Measurements from ENCODE around the gene CREBRF. TPM values are rescaled to one million over a fixed set of nuclear protein-coding genes. Genes with fewer than 3 reads are reported as not detected.
"Not testable (repeated sequence)": the region's sequence is repeated elsewhere in the genome, so short reads cannot be mapped to it uniquely, and the experiment has no call there.

CREBRF gene
- polyA plus RNA-seq, 1 donor from 2014 or later: 53.6 TPM

DNA sequence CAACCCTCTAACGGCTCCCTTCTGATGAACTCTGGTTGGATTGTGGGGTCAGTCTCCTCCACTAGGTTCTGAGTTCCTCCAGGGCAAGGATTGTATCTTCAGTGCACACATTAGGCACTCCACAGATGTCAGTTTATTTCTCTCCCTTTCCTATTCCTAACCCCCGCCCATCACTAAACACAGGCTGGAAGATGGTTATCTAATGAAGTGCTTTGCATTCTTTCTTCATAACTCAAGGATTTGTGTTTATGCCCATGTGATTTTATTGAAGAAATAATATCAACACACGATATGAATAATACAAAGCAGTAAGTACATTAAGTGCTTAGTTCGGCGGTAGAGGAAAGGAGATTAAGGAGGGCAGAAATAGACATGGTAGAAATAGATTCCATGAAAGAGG, 4.4 kb upstream of the CREBRF start:
- no peaks in the 10 kb centered on the region for H3K36me3 Mint-ChIP-seq
- H3K27me3 Mint-ChIP-seq: no peaks in the 10 kb centered on the region
- no peaks in the 10 kb centered on the region for H3K9me3 Mint-ChIP-seq
- peaks cover 18 to 27% (median 20%) of the 10 kb centered on the region in 3 donors for H3K4me1 Mint-ChIP-seq
- peak overlapping the region in 1 of 4 donors; percentile 42 for H3K4me3 Mint-ChIP-seq
- H3K27ac Mint-ChIP-seq: peak overlapping the region in 1 of 3 donors; percentile 99

DNA sequence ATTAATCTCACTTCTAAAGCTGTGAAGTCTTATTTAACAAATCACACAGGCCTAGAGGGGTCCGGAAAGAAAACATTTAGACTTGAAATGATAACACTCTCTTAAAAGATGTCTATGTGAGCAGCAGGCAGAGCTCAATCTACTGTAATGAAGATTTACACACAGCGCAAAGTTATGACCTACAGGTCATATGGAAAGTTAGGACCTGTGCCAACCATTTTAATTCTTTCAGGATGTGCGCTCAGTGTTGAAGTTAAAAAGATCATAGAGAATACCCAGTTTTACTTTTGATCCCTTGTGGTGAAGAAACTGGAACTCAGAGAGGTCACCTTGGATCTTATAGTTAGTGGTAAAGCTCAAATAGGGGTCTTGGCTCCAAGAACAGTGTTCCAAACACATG, 3.1 kb upstream of the CREBRF start:
- H3K36me3 Mint-ChIP-seq: no peaks in the 10 kb centered on the region
- H3K4me3 Mint-ChIP-seq: peak overlapping the region in 2 of 4 donors; percentile 42 to 52
- peaks cover 22 to 39% (median 23%) of the 10 kb centered on the region in 3 donors for H3K4me1 Mint-ChIP-seq
- peak overlapping the region in 2 of 3 donors; percentile 67 to 99 for H3K27ac Mint-ChIP-seq
- H3K27me3 Mint-ChIP-seq: no peaks in the 10 kb centered on the region
- H3K9me3 Mint-ChIP-seq: no peaks in the 10 kb centered on the region

DNA sequence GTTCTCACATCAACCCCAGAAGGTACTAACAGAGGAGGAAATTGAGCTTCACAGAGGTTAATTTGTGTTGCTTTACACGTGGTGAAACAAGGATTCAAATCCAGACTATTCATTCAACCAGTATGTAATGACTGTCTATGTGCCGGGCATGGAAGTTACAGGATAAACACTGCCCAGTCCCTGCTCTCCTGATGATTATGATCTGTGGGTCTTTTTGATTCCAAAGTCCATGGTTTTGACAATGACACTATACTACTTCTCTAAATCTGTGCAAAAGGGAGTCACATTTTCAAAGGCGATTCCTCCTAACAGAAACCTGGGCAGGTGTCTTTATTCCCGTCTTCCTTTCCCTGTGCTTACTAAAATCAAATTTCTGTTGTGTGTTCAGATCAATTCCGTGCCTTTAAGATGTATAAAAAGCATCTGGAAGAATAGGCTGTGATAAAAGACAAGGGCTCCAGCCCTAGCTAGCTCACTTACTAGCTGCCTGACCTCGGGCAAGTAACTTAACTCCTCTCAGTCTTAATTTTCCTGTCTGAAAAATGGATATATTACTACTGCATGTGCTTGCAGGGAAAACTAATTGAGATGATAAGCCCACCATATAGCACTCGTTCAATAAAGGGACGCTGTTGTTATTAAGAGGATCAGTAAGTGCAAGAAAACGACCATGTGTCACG, 970 bp upstream of the CREBRF start:
- Mint-ChIP-seq H3K27me3 (no peaks in the 10 kb centered on the region), H3K9me3 (no peaks in the 10 kb centered on the region), H3K4me1 (peaks cover 23 to 42% (median 27%) of the 10 kb centered on the region in 3 donors), H3K27ac (peak overlapping the region; percentile 80 to 99 (median 95)), H3K4me3 (peak overlapping the region; percentile 90 to 98 (median 94)), H3K36me3 (no peaks in the 10 kb centered on the region)

DNA sequence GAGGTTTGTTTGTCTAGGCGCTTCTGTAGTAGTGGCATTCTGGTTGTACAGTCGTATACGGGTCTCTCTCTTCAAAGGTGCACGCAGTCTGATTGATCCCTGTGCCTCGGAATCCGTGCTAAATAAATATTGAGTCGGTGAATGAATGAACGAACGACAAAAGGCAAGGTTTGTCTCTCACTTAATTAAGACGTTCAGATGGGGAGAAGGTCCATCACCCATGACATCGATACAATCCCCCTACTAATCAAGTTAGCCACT, 500 bp upstream of the CREBRF start:
- Mint-ChIP-seq H3K27ac (peak overlapping the region; percentile 80 to 99 (median 95)), H3K4me3 (peak overlapping the region; percentile 90 to 98 (median 94)), H3K4me1 (peaks cover 26 to 42% (median 31%) of the 10 kb centered on the region in 3 donors), H3K27me3 (no peaks in the 10 kb centered on the region), H3K9me3 (no peaks in the 10 kb centered on the region), H3K36me3 (no peaks in the 10 kb centered on the region)

DNA sequence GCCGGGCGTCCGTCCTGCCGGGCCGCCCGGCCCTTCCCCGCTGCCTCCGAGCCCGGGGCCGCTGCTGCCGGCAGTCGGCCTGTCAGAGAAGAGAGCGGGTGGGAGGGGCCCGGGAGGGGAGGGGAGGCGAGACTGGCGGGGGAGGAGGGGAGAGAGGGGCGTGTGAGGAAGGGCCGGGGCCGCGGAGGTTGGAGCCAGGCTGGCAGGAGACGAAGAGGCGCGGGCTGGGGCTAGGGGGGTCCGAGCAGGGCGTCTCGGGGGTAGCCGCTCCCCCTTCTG, 570 bp downstream of the CREBRF start:
- H3K4me3 Mint-ChIP-seq: peak overlapping the region; percentile 95 to 99 (median 98)
- no peaks in the 10 kb centered on the region for H3K36me3 Mint-ChIP-seq
- H3K9me3 Mint-ChIP-seq: no peaks in the 10 kb centered on the region
- no peaks in the 10 kb centered on the region for H3K27me3 Mint-ChIP-seq
- peak overlapping the region; percentile 97 to 99 (median 98) for H3K27ac Mint-ChIP-seq
- H3K4me1 Mint-ChIP-seq: peaks cover 26 to 48% (median 39%) of the 10 kb centered on the region in 3 donors

DNA sequence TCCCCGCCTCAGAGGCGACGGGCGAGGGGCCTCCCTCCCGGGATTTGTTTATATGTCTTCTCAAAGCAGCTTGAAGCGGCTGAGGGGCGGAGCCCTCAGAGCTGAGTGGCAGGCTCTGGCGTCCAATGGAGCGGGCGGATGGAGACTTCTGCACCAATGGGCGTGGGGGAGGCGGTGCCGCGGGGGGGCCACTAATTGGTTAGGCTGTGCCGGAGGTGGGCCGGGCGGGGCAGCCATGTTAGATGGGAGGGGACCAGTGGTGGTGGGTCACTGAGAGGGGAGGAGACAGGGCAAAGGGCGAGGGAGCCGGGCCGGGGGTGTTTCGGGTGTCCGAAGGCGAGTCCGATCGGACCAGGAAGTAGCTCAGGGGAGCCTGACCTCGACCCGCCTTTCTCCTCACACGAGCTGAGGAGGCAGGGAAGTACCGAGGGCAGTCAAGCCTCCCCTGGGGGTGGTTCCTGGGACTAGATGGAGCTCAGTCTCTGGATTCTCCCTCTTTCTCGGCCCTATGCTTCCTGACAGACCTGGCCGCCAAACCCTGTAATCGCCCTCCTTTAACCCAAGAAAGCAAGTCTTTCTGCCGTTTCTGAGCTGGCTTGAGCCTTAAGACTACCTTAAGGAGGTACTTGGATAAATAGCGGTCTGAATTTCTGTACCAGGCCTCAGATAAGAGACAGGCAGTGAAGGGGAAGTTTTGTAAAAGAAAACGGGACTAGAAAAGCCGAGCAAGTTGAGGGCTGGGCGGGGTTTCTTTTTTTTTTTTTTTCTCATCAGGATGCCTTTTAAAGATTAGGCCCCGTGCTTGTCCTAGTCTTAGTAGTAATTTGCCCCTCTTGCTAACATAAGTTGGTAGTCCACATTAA, 1.1 kb downstream of the CREBRF start:
- Mint-ChIP-seq H3K27me3 (no peaks in the 10 kb centered on the region), H3K4me1 (peaks cover 27 to 49% (median 41%) of the 10 kb centered on the region in 3 donors), H3K27ac (peak overlapping the region; percentile 97 to 99 (median 98)), H3K9me3 (no peaks in the 10 kb centered on the region), H3K36me3 (no peaks in the 10 kb centered on the region), H3K4me3 (peak overlapping the region; percentile 95 to 99 (median 98))

DNA sequence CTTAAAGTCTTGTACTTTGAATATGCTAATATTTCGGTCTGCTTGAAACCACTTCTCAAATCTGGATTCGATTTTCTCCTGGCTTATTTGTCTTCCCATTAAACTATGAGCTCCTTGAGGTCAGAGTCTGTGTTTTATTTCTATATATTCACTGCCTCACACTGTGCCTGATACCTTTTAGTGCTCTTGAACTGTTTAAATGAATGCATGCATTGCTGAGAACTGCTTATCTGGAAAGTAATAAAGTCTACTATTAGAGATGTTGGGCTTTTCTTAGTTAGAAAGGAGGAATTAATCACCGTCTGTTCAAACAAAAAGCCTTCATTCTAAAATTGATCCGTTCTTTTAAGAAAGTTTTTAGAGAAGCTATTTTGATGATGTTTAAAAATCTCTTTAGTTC, 6.0 kb downstream of the CREBRF start:
- H3K36me3 Mint-ChIP-seq: no peaks in the 10 kb centered on the region
- H3K4me1 Mint-ChIP-seq: peaks cover 36 to 53% (median 49%) of the 10 kb centered on the region in 3 donors
- peak overlapping the region in 1 of 4 donors; percentile 47 for H3K4me3 Mint-ChIP-seq

DNA sequence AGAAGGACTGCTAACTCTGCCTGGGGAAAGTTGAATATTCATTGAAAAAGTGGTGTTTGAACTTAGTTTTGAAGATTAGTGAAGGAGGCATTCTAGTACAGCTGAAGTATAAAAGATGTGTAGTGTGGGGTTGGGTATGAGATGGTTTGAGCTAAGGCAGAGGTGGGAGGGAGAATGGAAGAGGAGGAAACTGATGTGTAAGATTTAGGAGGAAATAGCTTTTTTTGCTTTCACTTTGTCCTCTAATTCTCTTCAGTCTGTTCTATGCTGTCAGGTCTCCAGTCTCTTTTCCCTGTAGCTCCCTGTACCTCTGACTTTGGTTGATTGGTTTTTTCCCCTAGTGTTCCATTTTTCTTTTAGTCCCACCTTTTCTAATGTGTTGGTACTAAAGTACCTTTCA, 9.0 kb downstream of the CREBRF start:
- no peaks in the 10 kb centered on the region for H3K27me3 Mint-ChIP-seq

More for the DNA sequence above, 6.0 kb downstream of the CREBRF start:
- no peaks in the 10 kb centered on the region for H3K9me3 Mint-ChIP-seq
- H3K27me3 Mint-ChIP-seq: no peaks in the 10 kb centered on the region
- peak overlapping the region; percentile 7 to 69 (median 28) for H3K27ac Mint-ChIP-seq

DNA sequence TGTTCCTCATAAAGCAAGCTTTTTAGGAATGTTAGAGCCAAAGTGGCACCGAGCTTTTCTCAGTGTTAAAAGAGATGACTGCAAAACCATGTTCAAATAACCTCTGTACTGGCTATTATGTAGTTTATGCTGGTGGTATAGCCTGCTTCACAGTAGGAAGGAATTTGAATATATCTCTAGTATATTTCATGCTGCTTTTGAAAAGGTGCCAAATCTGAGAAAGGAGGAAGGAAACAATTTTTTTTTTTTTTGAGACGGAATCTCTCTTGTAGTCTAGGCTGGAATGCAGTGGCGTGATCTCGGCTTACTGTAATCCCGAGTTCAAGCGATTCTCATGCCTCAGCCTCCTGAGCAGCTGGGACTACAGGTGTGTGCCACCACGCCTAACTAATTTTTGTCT, 13.5 kb downstream of the CREBRF start:
- H3K9me3 Mint-ChIP-seq: no peaks in the 10 kb centered on the region
- peaks cover 39 to 56% (median 48%) of the 10 kb centered on the region in 3 donors for H3K4me1 Mint-ChIP-seq
- H3K36me3 Mint-ChIP-seq: no peaks in the 10 kb centered on the region
- H3K4me3 Mint-ChIP-seq: peak overlapping the region; percentile 5 to 73 (median 40)
- no peaks in the 10 kb centered on the region for H3K27me3 Mint-ChIP-seq
- H3K27ac Mint-ChIP-seq: peak overlapping the region in 2 of 3 donors; percentile 57 to 67

More for the DNA sequence above, 9.0 kb downstream of the CREBRF start:
- no peaks in the 10 kb centered on the region for H3K9me3 Mint-ChIP-seq
- peak overlapping the region; percentile 30 to 83 (median 44) for H3K27ac Mint-ChIP-seq
- no peaks in the 10 kb centered on the region for H3K36me3 Mint-ChIP-seq
- H3K4me3 Mint-ChIP-seq: peak overlapping the region in 3 of 4 donors; percentile 18 to 84 (median 81)
- H3K4me1 Mint-ChIP-seq: peaks cover 40 to 61% (median 59%) of the 10 kb centered on the region in 3 donors

DNA sequence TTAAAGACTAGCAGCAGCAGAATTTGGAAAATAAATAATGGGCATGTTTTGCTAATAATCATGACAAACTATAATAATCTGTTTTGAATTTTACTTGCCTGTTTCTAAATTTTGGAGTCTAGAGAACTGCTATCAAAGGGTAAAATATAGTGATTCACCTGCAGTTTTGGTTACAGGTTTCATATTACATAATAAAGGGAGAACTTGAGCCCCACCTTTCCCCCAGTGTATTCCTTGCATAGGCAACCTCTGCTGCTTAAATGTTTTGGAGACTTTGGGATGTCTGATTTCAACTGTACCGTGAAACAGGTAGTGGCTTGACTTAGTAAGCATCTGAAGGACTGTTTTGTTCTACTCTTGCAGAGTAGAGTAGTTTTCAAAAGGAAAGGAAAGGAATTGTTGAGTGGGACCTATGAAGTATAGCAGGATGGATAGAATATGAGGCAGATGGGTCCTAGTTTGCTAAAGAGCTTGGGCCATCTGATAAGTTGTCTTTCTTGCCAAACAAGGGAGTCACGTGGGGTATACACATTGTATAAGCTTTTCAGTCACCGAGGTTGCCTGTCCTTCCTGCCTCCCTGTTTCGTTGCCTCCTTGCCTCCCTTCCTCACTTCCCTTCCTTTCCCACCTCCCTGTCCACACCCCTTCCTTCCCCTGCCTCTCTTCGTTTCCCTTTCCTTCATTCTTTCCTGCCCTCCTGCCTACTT, 19.1 kb downstream of the CREBRF start:
- Mint-ChIP-seq H3K9me3 (no peaks in the 10 kb centered on the region), H3K27ac (peak overlapping the region in 2 of 3 donors; percentile 10 to 69), H3K36me3 (peaks cover 11% of the 10 kb centered on the region), H3K27me3 (no peaks in the 10 kb centered on the region), H3K4me3 (peak overlapping the region in 1 of 4 donors; percentile 41), H3K4me1 (peaks cover 24 to 35% (median 35%) of the 10 kb centered on the region in 3 donors)

DNA sequence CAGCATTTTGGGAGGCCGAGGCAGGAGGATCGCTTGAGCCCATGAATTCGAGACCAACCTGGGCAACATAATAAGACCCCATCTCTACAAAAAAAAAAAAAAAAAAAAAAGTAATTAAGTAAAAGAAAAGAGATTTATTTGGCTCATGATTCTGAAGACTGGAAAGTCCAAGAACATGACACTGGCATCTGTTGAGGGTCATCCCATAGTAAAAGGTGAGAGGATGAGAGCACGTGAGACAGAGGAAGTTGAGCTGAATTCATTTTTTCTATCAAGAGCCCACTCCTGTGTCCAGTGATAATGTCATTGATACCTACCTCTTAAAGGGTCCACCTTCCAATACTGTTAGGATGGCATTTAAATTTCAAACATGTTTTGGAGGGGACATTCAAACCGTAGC, 19.8 kb downstream of the CREBRF start:
- Mint-ChIP-seq H3K36me3 (peaks cover 13% of the 10 kb centered on the region), H3K9me3 (no peaks in the 10 kb centered on the region), H3K27ac (no peak overlapping the region), H3K4me1 (peaks cover 26 to 34% (median 31%) of the 10 kb centered on the region in 3 donors), H3K4me3 (no peak overlapping the region), H3K27me3 (no peaks in the 10 kb centered on the region)

DNA sequence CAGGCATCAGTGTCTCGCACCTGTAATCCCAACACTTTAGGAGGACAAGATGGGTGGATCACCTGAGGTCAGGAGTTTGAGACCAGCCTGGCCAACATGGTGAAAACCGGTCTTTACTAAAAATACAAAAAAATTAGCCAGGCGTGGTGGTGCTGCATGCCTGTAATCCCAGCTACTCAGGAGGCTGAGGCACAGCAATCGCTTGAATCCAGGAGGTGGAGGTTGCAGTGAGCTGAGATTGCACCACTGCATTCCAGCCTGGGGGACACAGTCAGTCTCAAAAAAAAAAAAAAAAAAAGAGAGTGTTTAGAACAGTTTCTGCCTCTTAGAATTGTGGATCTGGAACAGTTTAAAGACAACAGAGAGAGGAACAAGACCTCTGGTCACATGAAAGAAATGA, 20.3 kb downstream of the CREBRF start:
- H3K4me1 Mint-ChIP-seq: peaks cover 30 to 34% (median 30%) of the 10 kb centered on the region in 3 donors
- H3K36me3 Mint-ChIP-seq: peaks cover 16% of the 10 kb centered on the region
- H3K27me3 Mint-ChIP-seq, H3K27ac Mint-ChIP-seq, H3K4me3 Mint-ChIP-seq, H3K9me3 Mint-ChIP-seq: not testable (repeated sequence)

DNA sequence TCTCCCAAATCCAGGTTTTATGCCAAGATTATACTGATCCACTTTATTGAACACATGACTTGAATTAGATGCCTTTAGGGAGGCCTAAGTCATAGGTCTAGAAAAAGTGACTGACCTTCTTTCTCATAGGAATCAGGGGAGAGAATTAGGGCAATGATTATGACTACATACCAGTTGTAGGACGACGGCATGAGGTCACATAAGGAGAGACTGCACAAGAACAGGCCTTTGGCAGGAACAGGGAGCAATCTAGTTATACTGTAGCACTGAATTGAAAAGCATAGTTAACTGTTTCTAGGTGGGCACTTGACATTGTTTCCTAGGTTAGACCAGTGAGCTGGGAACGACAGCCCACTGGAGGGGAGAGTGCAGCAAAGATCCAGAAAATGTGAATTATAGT, 22.7 kb downstream of the CREBRF start:
- Mint-ChIP-seq H3K36me3 (peaks cover 16% of the 10 kb centered on the region), H3K27me3 (no peaks in the 10 kb centered on the region), H3K9me3 (no peaks in the 10 kb centered on the region), H3K4me3 (no peak overlapping the region), H3K27ac (peak overlapping the region in 1 of 3 donors; percentile 78), H3K4me1 (peaks cover 22 to 27% (median 24%) of the 10 kb centered on the region in 3 donors)

DNA sequence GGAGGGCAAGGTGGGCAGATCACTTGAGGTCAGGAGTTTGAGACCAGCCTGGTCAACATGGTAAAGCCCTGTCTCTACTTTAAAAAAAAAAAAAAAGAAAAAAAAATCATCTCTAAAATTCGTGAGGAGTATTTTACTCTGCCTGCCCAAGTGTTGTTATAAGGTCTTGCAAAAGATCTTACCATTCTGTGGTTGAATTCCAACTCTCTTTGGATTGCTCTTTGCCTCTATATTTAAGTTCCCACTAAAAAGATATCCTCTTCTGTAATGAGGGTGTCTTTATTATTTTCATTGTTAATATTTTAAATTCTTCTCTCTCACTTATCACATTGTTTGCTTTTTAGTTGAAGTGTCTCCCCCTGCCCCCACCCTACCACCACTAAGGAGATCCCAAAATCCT, 33.4 kb downstream of the CREBRF start:
- Mint-ChIP-seq H3K36me3 (peaks cover 4% of the 10 kb centered on the region), H3K9me3 (no peaks in the 10 kb centered on the region), H3K27ac (no peak overlapping the region)

DNA sequence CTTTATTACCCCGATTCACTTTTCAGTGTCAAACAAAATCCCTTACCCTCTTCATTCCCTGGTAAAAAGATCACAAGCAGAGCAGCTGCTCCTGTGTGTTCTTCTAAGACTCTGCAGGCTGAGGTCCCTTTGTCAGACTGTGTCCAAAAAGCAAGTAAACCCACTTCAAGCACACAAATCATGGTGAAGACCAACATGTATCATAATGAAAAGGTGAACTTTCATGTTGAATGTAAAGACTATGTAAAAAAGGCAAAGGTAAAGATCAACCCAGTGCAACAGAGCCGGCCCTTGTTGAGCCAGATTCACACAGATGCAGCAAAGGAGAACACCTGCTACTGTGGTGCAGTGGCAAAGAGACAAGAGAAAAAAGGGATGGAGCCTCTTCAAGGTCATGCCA, 34.5 kb downstream of the CREBRF start:
- peaks cover 3 to 15% (median 13%) of the 10 kb centered on the region in 3 donors for H3K4me1 Mint-ChIP-seq
- H3K27me3 Mint-ChIP-seq: no peaks in the 10 kb centered on the region
- peaks cover 5% of the 10 kb centered on the region for H3K36me3 Mint-ChIP-seq
- peak overlapping the region in 1 of 3 donors; percentile 65 for H3K27ac Mint-ChIP-seq
- H3K4me3 Mint-ChIP-seq: no peak overlapping the region
- no peaks in the 10 kb centered on the region for H3K9me3 Mint-ChIP-seq

More for the DNA sequence above, 33.4 kb downstream of the CREBRF start:
- H3K4me3 Mint-ChIP-seq: no peak overlapping the region
- H3K27me3 Mint-ChIP-seq: no peaks in the 10 kb centered on the region
- peaks cover 3 to 15% (median 13%) of the 10 kb centered on the region in 3 donors for H3K4me1 Mint-ChIP-seq
